ENCODE data around the gene EREG.
A peak's percentile ranks its signal among the peaks of the same experiment; 100 is the strongest.

Gene EREG

DNA sequence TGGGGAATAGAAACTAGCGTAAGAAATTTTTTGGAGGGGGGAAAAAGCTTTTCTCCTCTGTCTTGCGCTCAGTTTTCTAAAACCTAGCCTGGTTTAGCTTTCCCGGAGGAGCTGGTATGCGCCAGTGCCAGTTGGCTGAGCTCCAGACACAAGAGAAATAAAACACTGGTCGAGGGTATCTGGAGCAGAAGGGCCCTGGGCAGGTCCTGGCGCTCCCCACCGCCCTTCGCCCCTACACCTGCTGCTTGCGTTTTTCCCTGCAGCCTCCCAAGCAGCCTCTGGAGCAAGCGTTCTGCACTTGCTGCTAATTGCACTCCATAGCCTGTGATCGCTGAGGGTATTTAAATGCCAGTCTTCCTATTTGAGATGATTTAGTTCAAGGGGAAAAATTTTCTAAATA is 816 bp downstream of the EREG start:
- ATAC-seq: peak; percentile 26; the same call in 2 of the 3 replicates
- no peak for TF ChIP-seq TCF4 (CRISPR knock-in tag; IDR thresholded peaks at IDR 0.05; ENCODE audit: borderline replicate concordance)
- TF ChIP-seq ARNTL (CRISPR knock-in tag; IDR thresholded peaks at IDR 0.05; ENCODE audit: borderline replicate concordance, low read depth): no peak
- no peak for TF ChIP-seq BACH2 (CRISPR knock-in tag; IDR thresholded peaks at IDR 0.05; ENCODE audit: borderline replicate concordance)
- no peak for TF ChIP-seq ZFP30 (CRISPR knock-in tag; IDR thresholded peaks at IDR 0.05)
- no peak for TF ChIP-seq ZNF70 (CRISPR knock-in tag; IDR thresholded peaks at IDR 0.05)
- TF ChIP-seq, protein P1, sequence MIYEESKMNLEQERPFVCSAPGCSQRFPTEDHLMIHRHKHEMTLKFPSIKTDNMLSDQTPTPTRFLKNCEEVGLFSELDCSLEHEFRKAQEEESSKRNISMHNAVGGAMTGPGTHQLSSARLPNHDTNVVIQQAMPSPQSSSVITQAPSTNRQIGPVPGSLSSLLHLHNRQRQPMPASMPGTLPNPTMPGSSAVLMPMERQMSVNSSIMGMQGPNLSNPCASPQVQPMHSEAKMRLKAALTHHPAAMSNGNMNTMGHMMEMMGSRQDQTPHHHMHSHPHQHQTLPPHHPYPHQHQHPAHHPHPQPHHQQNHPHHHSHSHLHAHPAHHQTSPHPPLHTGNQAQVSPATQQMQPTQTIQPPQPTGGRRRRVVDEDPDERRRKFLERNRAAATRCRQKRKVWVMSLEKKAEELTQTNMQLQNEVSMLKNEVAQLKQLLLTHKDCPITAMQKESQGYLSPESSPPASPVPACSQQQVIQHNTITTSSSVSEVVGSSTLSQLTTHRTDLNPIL (CRISPR knock-in tag; IDR thresholded peaks at IDR 0.05; ENCODE audit: low read depth): no peak
- no peak for TF ChIP-seq TOX (CRISPR knock-in tag; IDR thresholded peaks at IDR 0.05; ENCODE audit: borderline replicate concordance)
- no peak for TF ChIP-seq OSR1 (CRISPR knock-in tag; IDR thresholded peaks at IDR 0.05)
- TF ChIP-seq, protein P2, sequence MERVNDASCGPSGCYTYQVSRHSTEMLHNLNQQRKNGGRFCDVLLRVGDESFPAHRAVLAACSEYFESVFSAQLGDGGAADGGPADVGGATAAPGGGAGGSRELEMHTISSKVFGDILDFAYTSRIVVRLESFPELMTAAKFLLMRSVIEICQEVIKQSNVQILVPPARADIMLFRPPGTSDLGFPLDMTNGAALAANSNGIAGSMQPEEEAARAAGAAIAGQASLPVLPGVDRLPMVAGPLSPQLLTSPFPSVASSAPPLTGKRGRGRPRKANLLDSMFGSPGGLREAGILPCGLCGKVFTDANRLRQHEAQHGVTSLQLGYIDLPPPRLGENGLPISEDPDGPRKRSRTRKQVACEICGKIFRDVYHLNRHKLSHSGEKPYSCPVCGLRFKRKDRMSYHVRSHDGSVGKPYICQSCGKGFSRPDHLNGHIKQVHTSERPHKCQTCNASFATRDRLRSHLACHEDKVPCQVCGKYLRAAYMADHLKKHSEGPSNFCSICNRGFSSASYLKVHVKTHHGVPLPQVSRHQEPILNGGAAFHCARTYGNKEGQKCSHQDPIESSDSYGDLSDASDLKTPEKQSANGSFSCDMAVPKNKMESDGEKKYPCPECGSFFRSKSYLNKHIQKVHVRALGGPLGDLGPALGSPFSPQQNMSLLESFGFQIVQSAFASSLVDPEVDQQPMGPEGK (CRISPR knock-in tag; IDR thresholded peaks at IDR 0.05; ENCODE audit: borderline replicate concordance): no peak
- TF ChIP-seq ESRRG (CRISPR knock-in tag; IDR thresholded peaks at IDR 0.05): no peak
- TF ChIP-seq, protein P3, sequence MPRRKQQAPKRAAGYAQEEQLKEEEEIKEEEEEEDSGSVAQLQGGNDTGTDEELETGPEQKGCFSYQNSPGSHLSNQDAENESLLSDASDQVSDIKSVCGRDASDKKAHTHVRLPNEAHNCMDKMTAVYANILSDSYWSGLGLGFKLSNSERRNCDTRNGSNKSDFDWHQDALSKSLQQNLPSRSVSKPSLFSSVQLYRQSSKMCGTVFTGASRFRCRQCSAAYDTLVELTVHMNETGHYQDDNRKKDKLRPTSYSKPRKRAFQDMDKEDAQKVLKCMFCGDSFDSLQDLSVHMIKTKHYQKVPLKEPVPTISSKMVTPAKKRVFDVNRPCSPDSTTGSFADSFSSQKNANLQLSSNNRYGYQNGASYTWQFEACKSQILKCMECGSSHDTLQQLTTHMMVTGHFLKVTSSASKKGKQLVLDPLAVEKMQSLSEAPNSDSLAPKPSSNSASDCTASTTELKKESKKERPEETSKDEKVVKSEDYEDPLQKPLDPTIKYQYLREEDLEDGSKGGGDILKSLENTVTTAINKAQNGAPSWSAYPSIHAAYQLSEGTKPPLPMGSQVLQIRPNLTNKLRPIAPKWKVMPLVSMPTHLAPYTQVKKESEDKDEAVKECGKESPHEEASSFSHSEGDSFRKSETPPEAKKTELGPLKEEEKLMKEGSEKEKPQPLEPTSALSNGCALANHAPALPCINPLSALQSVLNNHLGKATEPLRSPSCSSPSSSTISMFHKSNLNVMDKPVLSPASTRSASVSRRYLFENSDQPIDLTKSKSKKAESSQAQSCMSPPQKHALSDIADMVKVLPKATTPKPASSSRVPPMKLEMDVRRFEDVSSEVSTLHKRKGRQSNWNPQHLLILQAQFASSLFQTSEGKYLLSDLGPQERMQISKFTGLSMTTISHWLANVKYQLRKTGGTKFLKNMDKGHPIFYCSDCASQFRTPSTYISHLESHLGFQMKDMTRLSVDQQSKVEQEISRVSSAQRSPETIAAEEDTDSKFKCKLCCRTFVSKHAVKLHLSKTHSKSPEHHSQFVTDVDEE (CRISPR knock-in tag; IDR thresholded peaks at IDR 0.05): no peak
- no peak for TF ChIP-seq ZNF565 (CRISPR knock-in tag; conservative IDR thresholded peaks at IDR 0.05; ENCODE audit: low read depth)
- no peak for TF ChIP-seq ZNF8 (CRISPR knock-in tag; IDR thresholded peaks at IDR 0.05)
- TF ChIP-seq SNAI2 (CRISPR knock-in tag; IDR thresholded peaks at IDR 0.05): no peak
- no peak for TF ChIP-seq ZFP3 (CRISPR knock-in tag; IDR thresholded peaks at IDR 0.05)
- no peak for TF ChIP-seq ZC3H10 (CRISPR knock-in tag; IDR thresholded peaks at IDR 0.05)
- TF ChIP-seq CSDC2 (CRISPR knock-in tag; IDR thresholded peaks at IDR 0.05): no peak

DNA sequence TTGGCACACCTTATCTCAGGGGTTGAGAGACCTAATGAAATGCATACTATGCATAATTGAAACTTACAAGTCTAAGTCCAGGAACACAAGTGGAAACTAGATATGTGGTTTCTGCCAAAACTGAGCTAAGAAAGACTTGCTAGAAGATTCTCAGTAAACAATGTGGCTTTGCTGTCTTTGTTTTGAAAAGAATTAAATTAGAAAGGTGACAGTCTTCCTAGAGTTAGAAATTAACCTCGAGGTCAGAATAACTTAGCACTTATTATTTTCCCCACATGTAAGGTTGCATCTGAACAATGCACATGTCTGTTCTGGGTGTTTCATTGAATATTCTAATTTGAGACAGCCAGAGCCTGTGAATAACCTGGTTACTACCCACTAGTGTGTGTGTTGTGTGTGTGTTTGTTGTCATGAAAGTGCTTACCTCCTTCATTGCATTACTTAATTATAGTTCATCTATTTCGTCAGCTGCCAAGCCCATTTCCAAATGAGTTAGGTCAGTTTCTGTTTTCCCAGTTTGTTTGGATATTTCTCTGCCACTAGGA is 1.5 kb downstream of the EREG start:
- no peak for TF ChIP-seq CSDC2 (CRISPR knock-in tag; IDR thresholded peaks at IDR 0.05)
- TF ChIP-seq ZNF70 (CRISPR knock-in tag; IDR thresholded peaks at IDR 0.05): no peak
- no peak for TF ChIP-seq PPARA (CRISPR knock-in tag; IDR thresholded peaks at IDR 0.05; ENCODE audit: borderline replicate concordance)
- no peak for TF ChIP-seq ZFP3 (CRISPR knock-in tag; IDR thresholded peaks at IDR 0.05)
- TF ChIP-seq, protein P4, sequence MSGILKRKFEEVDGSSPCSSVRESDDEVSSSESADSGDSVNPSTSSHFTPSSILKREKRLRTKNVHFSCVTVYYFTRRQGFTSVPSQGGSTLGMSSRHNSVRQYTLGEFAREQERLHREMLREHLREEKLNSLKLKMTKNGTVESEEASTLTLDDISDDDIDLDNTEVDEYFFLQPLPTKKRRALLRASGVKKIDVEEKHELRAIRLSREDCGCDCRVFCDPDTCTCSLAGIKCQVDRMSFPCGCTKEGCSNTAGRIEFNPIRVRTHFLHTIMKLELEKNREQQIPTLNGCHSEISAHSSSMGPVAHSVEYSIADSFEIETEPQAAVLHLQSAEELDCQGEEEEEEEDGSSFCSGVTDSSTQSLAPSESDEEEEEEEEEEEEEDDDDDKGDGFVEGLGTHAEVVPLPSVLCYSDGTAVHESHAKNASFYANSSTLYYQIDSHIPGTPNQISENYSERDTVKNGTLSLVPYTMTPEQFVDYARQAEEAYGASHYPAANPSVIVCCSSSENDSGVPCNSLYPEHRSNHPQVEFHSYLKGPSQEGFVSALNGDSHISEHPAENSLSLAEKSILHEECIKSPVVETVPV (CRISPR knock-in tag; IDR thresholded peaks at IDR 0.05): no peak
- no peak for TF ChIP-seq ZC3H10 (CRISPR knock-in tag; IDR thresholded peaks at IDR 0.05)
- TF ChIP-seq TOX (CRISPR knock-in tag; IDR thresholded peaks at IDR 0.05; ENCODE audit: borderline replicate concordance): no peak
- TF ChIP-seq BACH2 (CRISPR knock-in tag; IDR thresholded peaks at IDR 0.05; ENCODE audit: borderline replicate concordance): no peak
- TF ChIP-seq ZNF565 (CRISPR knock-in tag; conservative IDR thresholded peaks at IDR 0.05; ENCODE audit: low read depth): no peak
- no peak for ATAC-seq

DNA sequence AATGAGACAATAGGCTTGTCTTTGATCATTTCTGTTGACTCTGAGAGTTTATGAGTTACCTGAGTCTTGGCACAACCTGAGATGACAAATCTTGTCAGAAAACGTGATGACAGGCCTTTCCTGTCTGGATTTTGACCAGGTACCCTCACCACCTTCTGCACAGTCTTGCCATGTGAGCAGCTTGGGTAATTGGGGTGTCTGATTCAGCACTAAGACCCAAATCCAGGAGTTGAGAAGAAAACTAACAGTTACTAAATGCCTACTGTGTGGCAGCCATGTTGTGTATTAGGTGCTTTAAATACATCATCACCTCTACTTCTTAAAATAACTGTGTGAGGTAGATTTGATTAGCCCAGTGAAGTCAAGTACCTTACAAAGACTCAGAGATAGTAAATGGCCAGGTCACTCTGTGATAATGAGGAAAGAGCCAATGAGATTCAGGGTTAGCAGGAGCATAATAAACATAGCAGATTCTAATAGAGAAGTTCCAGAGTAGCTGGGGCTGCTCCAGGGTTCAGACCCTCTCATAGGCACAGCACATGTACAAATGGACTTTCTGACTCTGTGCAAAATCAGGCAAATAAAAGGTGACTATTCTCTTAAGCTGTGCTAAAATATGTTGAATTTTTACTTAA is 2.8 kb downstream of the EREG start:
- TF ChIP-seq GLIS3 (CRISPR knock-in tag; IDR thresholded peaks at IDR 0.05): no peak
- no peak for ATAC-seq

DNA sequence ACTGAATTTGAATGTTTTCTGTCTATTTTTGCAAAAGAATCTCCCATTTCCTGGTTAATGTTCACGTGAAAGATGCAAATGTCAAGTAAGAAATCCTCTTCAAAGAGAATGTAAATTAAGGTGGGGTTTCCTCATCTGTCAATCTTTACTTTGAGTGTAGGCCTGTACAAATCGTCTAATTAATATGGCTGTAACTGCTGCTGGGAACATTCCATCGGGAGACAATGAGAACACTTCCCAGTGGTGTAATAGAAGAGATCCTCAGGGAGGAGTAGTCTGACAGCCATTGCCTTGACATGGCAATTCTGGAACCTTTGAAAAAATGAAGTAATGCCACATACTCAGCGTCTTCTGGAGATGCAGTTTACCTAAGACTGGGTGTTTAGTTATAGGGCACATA is 3.7 kb downstream of the EREG start:
- TF ChIP-seq CSDC2 (CRISPR knock-in tag; IDR thresholded peaks at IDR 0.05) (no peak), ZC3H10 (CRISPR knock-in tag; IDR thresholded peaks at IDR 0.05) (no peak), GLIS3 (CRISPR knock-in tag; IDR thresholded peaks at IDR 0.05) (no peak), RARB (CRISPR knock-in tag; IDR thresholded peaks at IDR 0.05) (no peak), TCF4 (CRISPR knock-in tag; IDR thresholded peaks at IDR 0.05; ENCODE audit: borderline replicate concordance) (no peak)
- TF ChIP-seq, protein P3 (CRISPR knock-in tag; IDR thresholded peaks at IDR 0.05): no peak
- TF ChIP-seq, protein P4 (CRISPR knock-in tag; IDR thresholded peaks at IDR 0.05): no peak
- no peak for ATAC-seq

Measured in SK-N-SH treated with all-trans-retinoic acid at 6 μM for 48 hours (cell line).